SK-N-SH (cell line): ENCODE results near the gene FRYL. TPM values are rescaled to one million over a fixed set of nuclear protein-coding genes. Genes with fewer than 3 reads are reported as not detected.

Experiments
- CTCF ChIA-PET: fragments of 300-600, 350-600 bp; formaldehyde crosslinking; extraction: SDS; loops from one replicate; lab custom pipeline; 2021; lab: Yijun Ruan, JAX
- POLR2A ChIA-PET: fragments of 350-600 bp; sonication (Branson Sonifier 250); formaldehyde crosslinking; extraction: SDS; loops from one replicate; lab custom pipeline; 2020; ENCODE audit warnings: antibody characterized with exemption, inconsistent platforms; lab: Yijun Ruan, JAX
- DNase-seq: peaks from one replicate; pipeline ENCODE4 v3.0.0; 2012
- H2AFZ ChIP-seq: fragments of 200-600 bp; sonication (generic); 2 replicates; pipeline ENCODE4 v1.8.1; 2016; ENCODE audit warnings: antibody characterized with exemption, mild to moderate bottlenecking, low read depth
- H3F3A ChIP-seq: fragments of 200-600 bp; sonication (generic); replicated peaks from 2 replicates; pipeline ENCODE3; 2016; ENCODE audit warnings: antibody characterized with exemption, mild to moderate bottlenecking; ENCODE audit not compliant: insufficient read depth
- H3K27ac ChIP-seq, 2 experiments: fragments of 200-500 bp in 1 of 2; fragments of 200-600 bp in 1 of 2; sonication (Bioruptor generic) in 1 of 2; sonication (generic), shearing (Covaris generic) in 1 of 2; 2 replicates each; pipeline versions ENCODE4 v1.5.1 to v1.6.1; 2014 to 2016; ENCODE audit warnings: low read depth in 2 of 2, inconsistent platforms in 1 of 2, low read length in 1 of 2, mild to moderate bottlenecking in 1 of 2, mixed read lengths in 1 of 2
- H3K27me3 ChIP-seq: fragments of 200-600 bp; sonication (generic), shearing (Covaris generic); 2 replicates; pipeline ENCODE4 v1.6.1; 2016; ENCODE audit warnings: mixed run types; ENCODE audit not compliant: insufficient read depth
- H3K36me3 ChIP-seq, 2 experiments: fragments of 200-500 bp in 1 of 2; fragments of 200-600 bp in 1 of 2; sonication (Bioruptor generic) in 1 of 2; sonication (generic) in 1 of 2; replicated peaks in 1 of 2; 2 replicates each; pipeline versions ENCODE3 to v1.5.1; 2014 to 2016; ENCODE audit warnings: low read length in 1 of 2, mild to moderate bottlenecking in 1 of 2; ENCODE audit not compliant: insufficient read depth in 2 of 2, control insufficient read depth in 1 of 2
- H3K4me1 ChIP-seq, 2 experiments: fragments of 200-500 bp in 1 of 2; fragments of 200-600 bp in 1 of 2; sonication (Bioruptor generic) in 1 of 2; sonication (generic), shearing (Covaris generic) in 1 of 2; 2 replicates each; pipeline versions ENCODE4 v1.5.1 to v1.6.1; 2014 to 2016; ENCODE audit warnings: low read depth in 1 of 2, low read length in 1 of 2, mixed run types in 1 of 2; ENCODE audit not compliant: insufficient read depth in 2 of 2, control insufficient read depth in 1 of 2
- H3K4me2 ChIP-seq: fragments of 200-600 bp; sonication (generic), shearing (Covaris generic); 2 replicates; pipeline ENCODE4 v1.6.1; 2017; ENCODE audit warnings: mixed run types
- H3K4me3 ChIP-seq, 2 experiments: fragments of 200-500 bp in 1 of 2; fragments of 200-600 bp in 1 of 2; sonication (Bioruptor generic) in 1 of 2; sonication (generic), shearing (Covaris generic) in 1 of 2; 2 replicates each; pipeline versions ENCODE4 v1.5.1 to v1.8.1; 2014 to 2016; ENCODE audit warnings: low read depth in 2 of 2, inconsistent platforms in 1 of 2, low read length in 1 of 2, mild to moderate bottlenecking in 1 of 2, mixed read lengths in 1 of 2, moderate library complexity in 1 of 2
- H3K79me2 ChIP-seq: fragments of 200-600 bp; sonication (generic); 2 replicates; pipeline ENCODE4 v1.8.1; 2017; ENCODE audit warnings: mild to moderate bottlenecking; ENCODE audit not compliant: insufficient read depth
- H3K9ac ChIP-seq: fragments of 200-600 bp; sonication (generic); 2 replicates; pipeline ENCODE4 v1.6.1; 2017; ENCODE audit warnings: mixed run types
- H3K9me2 ChIP-seq: fragments of 200-600 bp; sonication (generic); 2 replicates; pipeline ENCODE4 v1.6.1; 2017; ENCODE audit warnings: mixed run types
- H3K9me3 ChIP-seq: fragments of 200-600 bp; sonication (generic); 2 replicates; pipeline ENCODE4 v1.6.1; 2017; ENCODE audit warnings: mixed run types, mild to moderate bottlenecking, moderate library complexity
- H4K20me1 ChIP-seq: fragments of 200-600 bp; sonication (generic); 2 replicates; pipeline ENCODE4 v1.6.1; 2017; ENCODE audit warnings: mild to moderate bottlenecking, mixed run types; ENCODE audit not compliant: insufficient read depth
- CHD2 ChIP-seq: fragments of 150-350 bp; IDR thresholded peaks from 2 replicates; pipeline ENCODE4 v1.6.1; 2018; ENCODE audit warnings: low read length; ENCODE audit not compliant: partially characterized antibody
- ELF1 ChIP-seq: IDR thresholded peaks from 2 replicates; pipeline ENCODE4 v1.4.0; 2012
- EP300 ChIP-seq, 2 experiments: IDR thresholded peaks; 2 replicates each; pipeline versions ENCODE4 v1.4.0 to v1.6.1; 2012; ENCODE audit warnings: borderline replicate concordance in 1 of 2, low read depth in 1 of 2, low read length in 1 of 2
- EZH2phosphoT487 ChIP-seq: fragments of 200-600 bp; sonication (generic); IDR thresholded peaks from 2 replicates; pipeline ENCODE4 v1.6.1; 2017; ENCODE audit warnings: low read depth, mixed run types, mild to moderate bottlenecking, antibody characterized with exemption, moderate library complexity, borderline replicate concordance
- FOSL2 ChIP-seq: IDR thresholded peaks from 2 replicates; pipeline ENCODE4 v1.4.0; 2012; ENCODE audit warnings: low read depth, mild to moderate bottlenecking, moderate library complexity, borderline replicate concordance
- FOXJ3 ChIP-seq: sonication (generic); formaldehyde crosslinking; IDR thresholded peaks from 2 replicates; pipeline ENCODE4 v1.5.1; 2020; ENCODE audit warnings: mild to moderate bottlenecking, missing genetic modification reagents
- GATA2 ChIP-seq: sonication (generic); formaldehyde crosslinking; IDR thresholded peaks from 2 replicates; pipeline ENCODE4 v1.5.0; 2020; ENCODE audit warnings: mild to moderate bottlenecking, missing genetic modification reagents
- JUND ChIP-seq: IDR thresholded peaks from 2 replicates; pipeline ENCODE4 v1.4.0; 2012
- MXI1 ChIP-seq: IDR thresholded peaks from 2 replicates; pipeline ENCODE4 v1.6.1; 2012; ENCODE audit warnings: mild to moderate bottlenecking, low read depth, low read length, improper control_type of control experiment
- NFIC ChIP-seq: IDR thresholded peaks from 2 replicates; pipeline ENCODE4 v1.4.0; 2012; ENCODE audit warnings: borderline replicate concordance
- POLR2AphosphoS5 ChIP-seq: IDR thresholded peaks from 2 replicates; pipeline ENCODE4 v1.6.1; 2012; ENCODE audit warnings: low read depth, low read length
- RAD21 ChIP-seq: IDR thresholded peaks from 2 replicates; pipeline ENCODE4 v1.6.1; 2012; ENCODE audit warnings: mild to moderate bottlenecking, low read length
- RCOR1 ChIP-seq: fragments of 150-350 bp; IDR thresholded peaks from 2 replicates; pipeline ENCODE4 v1.6.1; 2017; ENCODE audit warnings: antibody characterized with exemption, low read length
- RXRA ChIP-seq: IDR thresholded peaks from 2 replicates; pipeline ENCODE4 v1.4.0; 2012; ENCODE audit warnings: low read depth, mild to moderate bottlenecking, borderline replicate concordance
- SIN3A ChIP-seq: IDR thresholded peaks from 2 replicates; pipeline ENCODE4 v1.6.1; 2012; ENCODE audit warnings: low read depth, mild to moderate bottlenecking, low read length, moderate library complexity, borderline replicate concordance
- SMC3 ChIP-seq: IDR thresholded peaks from 2 replicates; pipeline ENCODE4 v1.6.1; 2012; ENCODE audit warnings: low read depth, low read length, improper control_type of control experiment
- TAF1 ChIP-seq: IDR thresholded peaks from 2 replicates; pipeline ENCODE4 v1.6.1; 2012; ENCODE audit warnings: low read depth, mild to moderate bottlenecking, low read length, moderate library complexity, borderline replicate concordance
- TCF12 ChIP-seq: IDR thresholded peaks from 2 replicates; pipeline ENCODE4 v1.4.0; 2012
- YY1 ChIP-seq: IDR thresholded peaks from 2 replicates; pipeline ENCODE4 v1.4.0; 2012; ENCODE audit warnings: low read depth, mild to moderate bottlenecking
- WGBS: methylation state at CpG from one replicate; pipeline ENCODE4 v1.1.6; 2017; ENCODE audit warnings: low lambda C conversion rate; 5-methylcytosine and 5-hydroxymethylcytosine counted together
- polyA plus RNA-seq, 3 experiments: library from polyadenylated mRNA; depleted of rRNA; stranded (reverse); fragments of >200 nt; gene quantifications; 2 replicates each; pipeline ENCODE4 v1.2.3, GENCODE V29; 2012
- TF ChIP-seq, protein P1 (sequence below): IDR thresholded peaks from 2 replicates; pipeline ENCODE4 v1.4.0; 2012; ENCODE audit warnings: low read depth, borderline replicate concordance
- TF ChIP-seq, protein P2 (sequence below): fragments of 200-600 bp; sonication (generic); IDR thresholded peaks from 2 replicates; pipeline ENCODE4 v1.6.1; 2017; ENCODE audit warnings: antibody characterized with exemption, mild to moderate bottlenecking, moderate library complexity
- TF ChIP-seq, protein P3 (sequence below): IDR thresholded peaks from 2 replicates; pipeline ENCODE4 v1.6.1; 2012; ENCODE audit warnings: mild to moderate bottlenecking, low read depth, low read length, moderate library complexity
- TF ChIP-seq, protein P4 (sequence below): fragments of 150-350 bp; IDR thresholded peaks from 2 replicates; pipeline ENCODE4 v1.6.1; 2016; ENCODE audit warnings: mild to moderate bottlenecking, low read depth, low read length

FRYL gene
- polyA plus RNA-seq (2012; rRNA removed): 8.2 and 10.2 TPM in 2 replicates
- polyA plus RNA-seq (2012; cell fraction: cytosol; rRNA removed): 9.2 and 9.3 TPM in 2 replicates
- polyA plus RNA-seq (2012; cell fraction: nucleus; rRNA removed): 12.3 and 30.0 TPM in 2 replicates

DNA sequence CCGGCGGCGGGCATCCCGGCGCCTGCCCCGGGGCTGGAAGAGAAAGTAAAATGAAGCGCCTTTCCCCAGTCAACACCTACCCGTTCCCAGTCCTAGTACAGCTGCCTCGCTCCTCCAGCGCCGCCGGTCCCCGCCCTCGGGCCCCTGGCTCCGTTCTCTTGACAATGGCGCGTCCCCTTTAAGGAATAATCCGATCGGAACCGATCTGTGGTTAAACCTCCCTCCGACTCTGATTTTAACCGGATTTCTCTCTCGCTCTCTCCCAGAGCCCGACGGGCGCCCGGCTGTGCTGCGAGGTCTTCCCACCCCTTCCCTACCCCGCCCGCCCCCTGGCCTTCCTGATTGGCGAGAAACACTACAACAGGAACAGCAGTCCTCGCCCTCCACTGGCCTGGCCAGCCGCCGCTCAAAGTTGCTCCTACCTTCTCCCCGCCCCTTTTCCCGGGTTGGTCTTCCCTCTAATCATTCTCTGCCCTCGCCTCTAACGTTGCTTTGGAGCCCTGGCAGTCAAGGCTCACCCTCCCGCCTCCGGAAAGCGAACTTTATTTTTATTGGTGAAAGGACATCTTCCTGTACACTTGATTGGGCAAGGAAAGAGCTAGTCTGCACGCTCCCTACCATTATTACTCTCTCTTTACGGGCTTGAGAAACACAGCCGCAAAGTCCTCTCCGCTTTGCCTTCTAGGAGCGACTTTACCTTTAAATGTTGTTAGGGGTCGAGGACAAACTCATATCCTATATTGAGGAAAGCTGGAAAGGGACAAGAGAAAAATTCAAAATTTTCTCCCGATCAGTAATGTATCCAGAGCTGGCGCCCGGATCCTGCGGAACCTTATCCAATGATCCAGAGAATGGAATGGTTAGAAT lies at the start of gene FRYL:
Gene FRYL, minus strand, starts transcription at position 282 of the 867 bp plus-strand sequence. CDS start 145,869 bp downstream, outside the sequence.
- H3K9me2 ChIP-seq: no peaks in the 10 kb centered on the region
- H3K27me3 ChIP-seq: no peaks in the 10 kb centered on the region
- H3K9me3 ChIP-seq: no peaks in the 10 kb centered on the region
- H3K27ac ChIP-seq: peak within 1 kb of the TSS; percentile 93 to 94
- H3K4me3 ChIP-seq: peak within 1 kb of the TSS; percentile 92
- H3K4me2 ChIP-seq: peak within 1 kb of the TSS; percentile 92
- peak within 1 kb of the TSS; percentile 99 for H2AFZ ChIP-seq
- H3K4me1 ChIP-seq: peaks cover 16 to 17% of the 10 kb centered on the region in 2 experiments; a peak in 3 of 4 replicates
- H3K36me3 ChIP-seq: no peaks in the 10 kb centered on the region
- ChIA-PET POLR2A (interaction anchor here (0.6 to 2.5 kb wide), 5 partner anchors 11 to 134 kb away, joined by 3 to 9 read pairs (median 6); partner anchors contain the start of genes OCIAD1 and OCIAD2), CTCF (interaction anchor here (0.6 to 5.0 kb wide), 6 partner anchors 10 to 481 kb away, joined by 3 to 32 read pairs (median 6); no protein-coding TSS in a partner anchor)
- under 1% methylated on average over 32 of the region's 51 CpGs for WGBS
- H3K79me2 ChIP-seq: peaks cover 40% of the 10 kb centered on the region
- peak; percentile 91 for DNase-seq
- peak within 1 kb of the TSS; percentile 92 for H3K9ac ChIP-seq
- H3F3A ChIP-seq: peaks cover 10% of the 10 kb centered on the region
- H4K20me1 ChIP-seq: peaks cover 18% of the 10 kb centered on the region
- TF ChIP-seq, protein P1, sequence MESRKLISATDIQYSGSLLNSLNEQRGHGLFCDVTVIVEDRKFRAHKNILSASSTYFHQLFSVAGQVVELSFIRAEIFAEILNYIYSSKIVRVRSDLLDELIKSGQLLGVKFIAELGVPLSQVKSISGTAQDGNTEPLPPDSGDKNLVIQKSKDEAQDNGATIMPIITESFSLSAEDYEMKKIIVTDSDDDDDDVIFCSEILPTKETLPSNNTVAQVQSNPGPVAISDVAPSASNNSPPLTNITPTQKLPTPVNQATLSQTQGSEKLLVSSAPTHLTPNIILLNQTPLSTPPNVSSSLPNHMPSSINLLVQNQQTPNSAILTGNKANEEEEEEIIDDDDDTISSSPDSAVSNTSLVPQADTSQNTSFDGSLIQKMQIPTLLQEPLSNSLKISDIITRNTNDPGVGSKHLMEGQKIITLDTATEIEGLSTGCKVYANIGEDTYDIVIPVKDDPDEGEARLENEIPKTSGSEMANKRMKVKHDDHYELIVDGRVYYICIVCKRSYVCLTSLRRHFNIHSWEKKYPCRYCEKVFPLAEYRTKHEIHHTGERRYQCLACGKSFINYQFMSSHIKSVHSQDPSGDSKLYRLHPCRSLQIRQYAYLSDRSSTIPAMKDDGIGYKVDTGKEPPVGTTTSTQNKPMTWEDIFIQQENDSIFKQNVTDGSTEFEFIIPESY: peak; percentile 83; the same call in 1 of the 2 replicates
- TF ChIP-seq SMC3 (no peak), ELF1 (peak; percentile 77), FOSL2 (no peak), MXI1 (no peak), TCF12 (no peak), YY1 (0 out of 2 replicates have a peak, but pooled peaks have one; percentile 40), JUND (no peak), GATA2 (CRISPR knock-in tag) (no peak; the same call in 1 of the 2 replicates), EZH2phosphoT487 (no peak), CHD2 (peak; percentile 96), RCOR1 (no peak), RAD21 (peak; percentile 9; the same call in 1 of the 2 replicates), NFIC (no peak), POLR2AphosphoS5 (peak; percentile 69), RXRA (no peak), SIN3A (no peak), TAF1 (peak; percentile 80), FOXJ3 (CRISPR knock-in tag) (no peak), EP300 (IDR thresholded peaks at IDR 0.05; ENCODE audit: borderline replicate concordance in 1 of 2, low read depth in 1 of 2, low read length in 1 of 2) (no peak)
- TF ChIP-seq, protein P2, sequence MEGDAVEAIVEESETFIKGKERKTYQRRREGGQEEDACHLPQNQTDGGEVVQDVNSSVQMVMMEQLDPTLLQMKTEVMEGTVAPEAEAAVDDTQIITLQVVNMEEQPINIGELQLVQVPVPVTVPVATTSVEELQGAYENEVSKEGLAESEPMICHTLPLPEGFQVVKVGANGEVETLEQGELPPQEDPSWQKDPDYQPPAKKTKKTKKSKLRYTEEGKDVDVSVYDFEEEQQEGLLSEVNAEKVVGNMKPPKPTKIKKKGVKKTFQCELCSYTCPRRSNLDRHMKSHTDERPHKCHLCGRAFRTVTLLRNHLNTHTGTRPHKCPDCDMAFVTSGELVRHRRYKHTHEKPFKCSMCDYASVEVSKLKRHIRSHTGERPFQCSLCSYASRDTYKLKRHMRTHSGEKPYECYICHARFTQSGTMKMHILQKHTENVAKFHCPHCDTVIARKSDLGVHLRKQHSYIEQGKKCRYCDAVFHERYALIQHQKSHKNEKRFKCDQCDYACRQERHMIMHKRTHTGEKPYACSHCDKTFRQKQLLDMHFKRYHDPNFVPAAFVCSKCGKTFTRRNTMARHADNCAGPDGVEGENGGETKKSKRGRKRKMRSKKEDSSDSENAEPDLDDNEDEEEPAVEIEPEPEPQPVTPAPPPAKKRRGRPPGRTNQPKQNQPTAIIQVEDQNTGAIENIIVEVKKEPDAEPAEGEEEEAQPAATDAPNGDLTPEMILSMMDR: no peak
- TF ChIP-seq, protein P3, sequence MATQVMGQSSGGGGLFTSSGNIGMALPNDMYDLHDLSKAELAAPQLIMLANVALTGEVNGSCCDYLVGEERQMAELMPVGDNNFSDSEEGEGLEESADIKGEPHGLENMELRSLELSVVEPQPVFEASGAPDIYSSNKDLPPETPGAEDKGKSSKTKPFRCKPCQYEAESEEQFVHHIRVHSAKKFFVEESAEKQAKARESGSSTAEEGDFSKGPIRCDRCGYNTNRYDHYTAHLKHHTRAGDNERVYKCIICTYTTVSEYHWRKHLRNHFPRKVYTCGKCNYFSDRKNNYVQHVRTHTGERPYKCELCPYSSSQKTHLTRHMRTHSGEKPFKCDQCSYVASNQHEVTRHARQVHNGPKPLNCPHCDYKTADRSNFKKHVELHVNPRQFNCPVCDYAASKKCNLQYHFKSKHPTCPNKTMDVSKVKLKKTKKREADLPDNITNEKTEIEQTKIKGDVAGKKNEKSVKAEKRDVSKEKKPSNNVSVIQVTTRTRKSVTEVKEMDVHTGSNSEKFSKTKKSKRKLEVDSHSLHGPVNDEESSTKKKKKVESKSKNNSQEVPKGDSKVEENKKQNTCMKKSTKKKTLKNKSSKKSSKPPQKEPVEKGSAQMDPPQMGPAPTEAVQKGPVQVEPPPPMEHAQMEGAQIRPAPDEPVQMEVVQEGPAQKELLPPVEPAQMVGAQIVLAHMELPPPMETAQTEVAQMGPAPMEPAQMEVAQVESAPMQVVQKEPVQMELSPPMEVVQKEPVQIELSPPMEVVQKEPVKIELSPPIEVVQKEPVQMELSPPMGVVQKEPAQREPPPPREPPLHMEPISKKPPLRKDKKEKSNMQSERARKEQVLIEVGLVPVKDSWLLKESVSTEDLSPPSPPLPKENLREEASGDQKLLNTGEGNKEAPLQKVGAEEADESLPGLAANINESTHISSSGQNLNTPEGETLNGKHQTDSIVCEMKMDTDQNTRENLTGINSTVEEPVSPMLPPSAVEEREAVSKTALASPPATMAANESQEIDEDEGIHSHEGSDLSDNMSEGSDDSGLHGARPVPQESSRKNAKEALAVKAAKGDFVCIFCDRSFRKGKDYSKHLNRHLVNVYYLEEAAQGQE: no peak
- TF ChIP-seq, protein P4, sequence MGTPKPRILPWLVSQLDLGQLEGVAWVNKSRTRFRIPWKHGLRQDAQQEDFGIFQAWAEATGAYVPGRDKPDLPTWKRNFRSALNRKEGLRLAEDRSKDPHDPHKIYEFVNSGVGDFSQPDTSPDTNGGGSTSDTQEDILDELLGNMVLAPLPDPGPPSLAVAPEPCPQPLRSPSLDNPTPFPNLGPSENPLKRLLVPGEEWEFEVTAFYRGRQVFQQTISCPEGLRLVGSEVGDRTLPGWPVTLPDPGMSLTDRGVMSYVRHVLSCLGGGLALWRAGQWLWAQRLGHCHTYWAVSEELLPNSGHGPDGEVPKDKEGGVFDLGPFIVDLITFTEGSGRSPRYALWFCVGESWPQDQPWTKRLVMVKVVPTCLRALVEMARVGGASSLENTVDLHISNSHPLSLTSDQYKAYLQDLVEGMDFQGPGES: peak; percentile 95
